Measurements from ENCODE around the gene ZMYND8. TPM values are rescaled to one million over a fixed set of nuclear protein-coding genes. Genes with fewer than 3 reads are reported as not detected.
"Not testable (repeated sequence)": the region's sequence is repeated elsewhere in the genome, so short reads cannot be mapped to it uniquely, and the experiment has no call there.

The ZMYND8 gene
- total RNA-seq, 1 donor from 2014 or later: 52.3 TPM

DNA sequence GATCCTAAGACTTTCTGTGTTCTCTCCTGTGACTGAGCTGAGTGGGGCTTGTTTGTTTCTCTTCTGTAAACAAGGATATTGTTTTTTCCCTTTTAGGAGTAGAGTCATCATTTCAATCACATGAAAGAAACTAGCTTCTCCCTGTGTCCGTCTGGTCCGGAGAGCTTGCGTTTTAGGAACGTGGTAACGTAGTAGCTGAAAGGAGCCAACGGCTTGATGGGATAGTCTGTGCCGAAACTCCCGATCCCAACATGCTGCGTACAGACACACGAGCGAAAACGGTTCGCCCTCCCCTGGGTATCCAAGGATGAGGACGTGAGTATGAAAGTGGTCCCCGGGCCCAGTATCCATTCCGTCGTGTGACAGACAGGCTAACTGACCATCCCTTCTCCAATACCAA, 146.5 kb downstream of the ZMYND8 start:
- intact Hi-C loops (cut with micrococcal nuclease): no loop called here

DNA sequence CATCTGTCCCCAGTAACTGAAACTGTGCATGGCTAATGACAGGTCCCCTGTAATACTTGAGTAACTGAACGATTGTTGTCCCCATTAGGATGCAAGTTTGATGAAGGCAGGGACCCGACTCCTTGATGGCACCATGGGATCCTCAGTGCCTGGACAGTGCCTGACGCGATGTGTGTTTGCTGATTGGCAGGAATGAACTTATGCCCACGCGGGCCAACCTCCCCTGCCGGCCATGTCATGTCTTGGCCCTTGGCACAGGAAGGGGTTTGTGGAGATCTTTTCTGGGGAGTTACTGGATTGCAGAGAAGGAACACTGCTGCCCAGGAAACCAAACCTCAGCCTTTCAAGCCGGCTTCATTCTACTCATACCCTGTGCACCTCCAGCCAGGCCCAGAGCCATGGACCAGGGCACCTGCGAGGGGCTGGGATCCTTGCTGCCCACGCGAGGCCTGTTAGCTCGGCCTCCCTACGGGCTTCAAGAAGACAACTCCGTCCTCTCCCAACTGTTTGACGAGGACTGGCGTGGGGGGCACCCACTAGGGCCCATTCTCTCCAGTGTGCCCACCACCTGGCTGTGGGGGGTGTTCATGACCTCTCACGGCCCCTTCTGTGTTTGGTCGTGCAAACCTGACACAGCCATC, 147.8 kb downstream of the ZMYND8 start:
- intact Hi-C loops (cut with micrococcal nuclease): no loop called here

- intact Hi-C loops (cut with micrococcal nuclease): no loop called here
Measured at GRCh38 chr20:47206962-47207641, 149.4 kb downstream of the ZMYND8 start.

- intact Hi-C loops (cut with micrococcal nuclease): not testable (repeated sequence)
Measured at GRCh38 chr20:47206552-47206951, 149.9 kb downstream of the ZMYND8 start.

GRCh38 chr20:47205577-47206123, 150.8 kb downstream of the ZMYND8 start:
- intact Hi-C loops (cut with micrococcal nuclease): loop anchor here (1.0 kb wide), 1 partner anchor 179 kb away; no protein-coding TSS in a partner anchor

DNA sequence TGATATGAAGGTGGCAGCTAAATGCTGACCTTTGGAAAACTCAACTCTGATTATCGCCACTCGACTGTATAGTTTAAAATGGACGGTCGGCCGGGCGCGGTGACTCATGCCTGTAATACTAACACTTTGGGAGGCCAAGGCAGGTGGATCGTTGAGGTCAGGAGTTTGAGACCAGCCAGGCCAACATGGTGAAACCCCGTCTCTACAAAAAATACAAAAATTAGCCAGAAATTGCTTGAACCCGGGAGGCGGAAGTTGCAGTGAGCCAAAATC, 151.7 kb downstream of the ZMYND8 start:
- intact Hi-C loops (cut with micrococcal nuclease): loop anchor here (1.0 kb wide), 1 partner anchor 180 kb away; no protein-coding TSS in a partner anchor

GRCh38 chr20:47204008-47204849, 152.3 kb downstream of the ZMYND8 start:
- intact Hi-C loops (cut with micrococcal nuclease): no loop called here

DNA sequence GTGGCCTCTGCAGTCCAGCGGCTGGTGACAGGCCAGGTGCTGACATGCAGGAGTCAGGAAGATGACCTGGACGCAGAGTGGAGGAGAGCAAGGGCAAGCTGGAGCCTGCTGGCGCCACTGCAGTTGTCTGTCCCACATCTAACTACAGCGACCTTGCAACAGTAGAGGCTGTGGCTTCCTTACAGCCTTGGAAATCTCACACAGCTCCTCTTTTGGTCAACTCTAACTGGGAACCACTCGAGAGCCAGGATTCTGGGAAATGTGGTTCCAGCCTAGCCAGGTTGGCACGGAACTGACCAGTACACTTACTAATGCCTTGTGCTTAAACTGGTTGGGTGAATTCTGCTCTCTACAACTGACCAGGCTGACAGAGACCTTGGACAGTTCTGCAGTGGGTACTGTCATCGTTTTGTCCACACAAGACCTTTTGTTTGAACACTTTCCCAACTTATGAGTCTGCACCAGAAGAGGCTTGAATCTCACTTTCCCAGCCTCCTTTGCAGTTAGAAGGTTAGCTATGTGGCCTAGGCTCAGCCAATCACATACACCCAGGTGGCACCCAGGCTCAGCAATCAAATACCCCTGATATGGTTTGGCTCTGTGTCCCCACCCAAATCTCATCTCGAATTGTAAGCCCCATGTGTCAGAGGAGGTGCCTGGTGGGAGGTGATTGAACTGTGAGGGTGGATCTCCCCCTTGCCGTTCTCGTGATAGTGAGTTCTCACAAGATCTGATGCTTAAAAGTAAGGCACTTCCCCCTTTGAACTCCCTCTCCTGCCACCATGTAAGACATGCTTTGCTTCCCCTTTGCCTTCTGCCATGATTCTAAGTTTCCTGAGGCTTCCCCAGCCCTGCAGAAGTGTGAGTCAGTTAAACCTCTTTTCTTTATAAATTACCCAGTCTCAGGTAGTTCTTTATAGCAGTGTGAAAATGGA, 153.5 kb downstream of the ZMYND8 start:
- intact Hi-C loops (cut with micrococcal nuclease): no loop called here

- intact Hi-C loops (cut with micrococcal nuclease): no loop called here
Measured at GRCh38 chr20:47201074-47201730, 155.3 kb downstream of the ZMYND8 start.

DNA sequence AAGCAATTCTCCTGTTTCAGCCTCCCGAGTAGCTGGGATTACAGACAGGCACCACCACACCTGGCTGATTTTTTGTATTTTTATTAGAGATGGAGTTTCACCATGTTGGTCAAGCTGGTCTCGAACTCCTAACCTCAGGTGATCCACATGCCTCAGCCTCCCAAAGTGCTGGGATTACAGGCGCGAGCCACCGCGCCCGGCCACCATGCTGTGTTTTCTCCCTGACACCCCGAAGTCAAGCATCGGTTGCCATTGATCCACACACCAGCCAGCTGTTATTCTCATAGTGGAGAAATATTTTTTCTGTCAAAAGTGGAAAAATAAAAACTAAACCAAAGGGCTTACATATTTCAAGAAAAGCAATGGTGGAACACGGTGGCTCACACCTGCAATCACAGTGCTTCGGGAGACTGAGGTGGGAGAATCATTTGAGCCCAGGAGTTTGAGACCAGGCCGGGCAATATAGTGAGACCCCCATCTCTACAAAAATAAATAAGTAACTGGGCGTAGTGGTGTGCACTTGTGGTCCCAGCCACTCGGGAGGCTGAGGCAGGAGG, 157.4 kb downstream of the ZMYND8 start:
- intact Hi-C loops (cut with micrococcal nuclease): loop anchor here (5.0 kb wide), 1 partner anchor 463 kb away; no protein-coding TSS in a partner anchor

DNA sequence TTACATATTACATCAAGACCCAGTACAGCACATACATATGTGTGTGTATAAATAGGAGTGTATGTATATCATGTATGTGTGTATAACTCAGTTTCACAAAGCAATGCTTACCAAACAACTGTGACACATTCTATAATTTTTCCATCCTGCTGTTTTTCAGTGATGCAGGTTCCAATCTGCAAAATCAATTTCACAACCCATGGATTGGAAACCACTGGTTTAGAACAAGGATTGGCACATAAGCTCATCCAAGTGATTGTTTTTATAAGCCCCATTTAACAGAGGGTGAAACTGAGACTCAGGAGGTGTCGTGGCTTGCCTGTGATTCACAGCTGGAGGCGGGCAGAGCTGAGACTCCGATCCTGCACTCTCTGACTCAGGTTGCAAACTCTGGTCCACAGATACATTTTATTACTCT, 158.2 kb downstream of the ZMYND8 start:
- intact Hi-C loops (cut with micrococcal nuclease): loop anchor here (5.0 kb wide), 1 partner anchor 464 kb away; no protein-coding TSS in a partner anchor

GRCh38 chr20:47196091-47197081, 160.1 kb downstream of the ZMYND8 start:
- intact Hi-C loops (cut with micrococcal nuclease): loop anchor here (1.0 to 5.0 kb wide), 7 partner anchors 77 to 1425 kb away; no protein-coding TSS in a partner anchor

DNA sequence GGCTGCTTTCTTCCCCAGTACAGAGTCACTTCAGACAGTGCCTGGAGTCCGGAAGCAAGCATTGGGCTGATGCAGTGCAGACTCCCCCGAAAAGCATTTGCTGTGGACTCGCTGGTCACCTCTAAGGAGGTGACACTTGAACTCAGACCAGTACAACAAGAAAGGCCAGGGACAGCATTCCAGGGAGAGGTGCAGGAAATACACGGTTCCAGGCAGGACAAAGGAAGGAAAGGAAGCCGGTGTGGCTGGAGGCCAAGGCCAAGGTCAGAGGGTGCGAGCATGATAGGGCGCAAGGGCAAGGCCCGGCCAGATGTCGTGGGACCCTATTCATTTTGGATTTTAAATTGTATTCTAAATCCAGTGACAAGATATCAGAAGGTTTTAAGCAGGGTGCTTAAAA, 160.9 kb downstream of the ZMYND8 start:
- intact Hi-C loops (cut with micrococcal nuclease): loop anchor here (5.0 kb wide), 1 partner anchor 467 kb away; no protein-coding TSS in a partner anchor

DNA sequence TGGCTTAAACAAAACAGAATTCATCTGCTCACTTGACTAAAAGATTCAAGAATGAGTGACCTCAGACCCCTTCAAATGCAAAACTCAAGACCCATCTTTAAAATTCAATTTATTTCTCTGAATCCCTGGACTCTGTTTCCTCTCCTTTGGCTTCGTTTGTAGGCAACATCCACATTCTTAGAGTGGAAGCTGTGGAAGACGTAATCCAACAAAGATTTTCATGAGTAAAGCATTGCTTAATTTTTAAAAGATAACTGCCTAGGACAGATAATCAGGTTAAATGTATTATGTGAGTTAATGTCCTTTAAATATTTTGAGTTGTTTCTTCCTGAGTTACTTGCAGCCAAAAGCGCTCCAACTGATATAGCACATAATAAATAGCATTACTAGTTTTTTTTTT, 164.5 kb downstream of the ZMYND8 start:
- intact Hi-C loops (cut with micrococcal nuclease): no loop called here

DNA sequence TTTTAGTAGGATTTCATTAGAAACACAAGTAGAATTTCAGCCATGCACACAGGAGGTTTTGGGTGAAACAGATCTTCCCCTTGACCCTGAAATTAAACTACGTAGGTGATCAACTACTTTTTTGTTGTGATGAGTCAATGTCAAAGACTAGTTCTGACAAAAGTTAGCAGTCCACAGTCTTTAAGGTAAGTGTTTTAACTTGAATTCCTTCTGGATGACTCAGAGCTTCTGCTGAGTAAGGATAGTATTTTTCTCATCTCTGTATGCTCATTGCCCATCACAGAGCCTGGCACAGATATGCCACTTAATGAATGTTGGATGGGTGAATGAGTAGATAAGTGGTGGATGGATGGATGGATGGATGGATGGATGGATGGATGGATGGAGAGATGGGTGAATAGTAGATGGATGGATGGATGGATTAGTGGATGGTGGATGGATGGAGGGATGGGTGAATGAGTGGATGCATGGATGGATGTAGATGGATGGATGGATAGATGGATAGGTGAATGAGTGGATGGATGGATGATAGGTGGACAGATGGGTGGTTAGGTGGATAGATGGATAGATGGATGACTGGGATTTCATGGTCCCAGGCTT, 165.3 kb downstream of the ZMYND8 start:
- intact Hi-C loops (cut with micrococcal nuclease): no loop called here

GRCh38 chr20:47189060-47189459, 167.4 kb downstream of the ZMYND8 start:
- intact Hi-C loops (cut with micrococcal nuclease): no loop called here

- intact Hi-C loops (cut with micrococcal nuclease): no loop called here
Measured at GRCh38 chr20:47188540-47188939, 168.0 kb downstream of the ZMYND8 start.
